Neural progenitor cell (in vitro differentiated cells): ENCODE measurements around the gene SPC24. TPM values are rescaled to one million over a fixed set of nuclear protein-coding genes. Genes with fewer than 3 reads are reported as not detected.

Source experiments
- DNase-seq: peaks from one replicate; pipeline ENCODE4 v3.0.0-alpha.2; 2016; ENCODE audit warnings: low spot score
- H2AFZ ChIP-seq: fragments of 200-600 bp; sonication (generic); replicated peaks from 2 replicates; pipeline ENCODE4 v1.6.1; 2016; ENCODE audit warnings: antibody characterized with exemption
- H3F3A ChIP-seq: fragments of 200-600 bp; sonication (generic); 2 replicates; pipeline ENCODE4 v1.6.1; 2016; ENCODE audit warnings: antibody characterized with exemption, low read depth
- H3K27ac ChIP-seq: fragments of 200-600 bp; sonication (generic); 2 replicates; pipeline ENCODE4 v1.5.1; 2016; ENCODE audit warnings: mild to moderate bottlenecking
- H3K27me3 ChIP-seq: fragments of 200-600 bp; sonication (generic); 2 replicates; pipeline ENCODE4 v1.6.1; 2016; ENCODE audit warnings: mild to moderate bottlenecking, moderate library complexity
- H3K36me3 ChIP-seq: fragments of 200-600 bp; sonication (generic); 2 replicates; pipeline ENCODE4 v1.5.1; 2016
- H3K4me1 ChIP-seq: fragments of 200-600 bp; sonication (generic); 2 replicates; pipeline ENCODE4 v1.6.1; 2016; ENCODE audit warnings: mixed run types
- H3K4me2 ChIP-seq: fragments of 200-600 bp; sonication (generic); 2 replicates; pipeline ENCODE4 v1.6.1; 2016
- H3K4me3 ChIP-seq: fragments of 200-600 bp; sonication (generic); 2 replicates; pipeline ENCODE4 v1.5.1; 2016
- H3K79me2 ChIP-seq: fragments of 200-600 bp; sonication (generic); 2 replicates; pipeline ENCODE4 v1.6.1; 2016; ENCODE audit warnings: low read depth
- H3K9ac ChIP-seq: fragments of 200-600 bp; sonication (generic); 2 replicates; pipeline ENCODE4 v1.6.1; 2016
- H3K9me3 ChIP-seq: fragments of 200-600 bp; sonication (generic); 2 replicates; pipeline ENCODE4 v1.5.1; 2016; ENCODE audit warnings: low read depth
- H4K20me1 ChIP-seq: fragments of 200-600 bp; sonication (generic); 2 replicates; pipeline ENCODE4 v1.6.1; 2016; ENCODE audit warnings: low read depth
- H3K27ac Mint-ChIP-seq: 3 replicates; pipeline ENCODE4 v1.8.0; 2021; ENCODE audit warnings: mixed read lengths
- H3K27me3 Mint-ChIP-seq: 2 replicates; pipeline ENCODE4 v1.8.0; 2022; ENCODE audit warnings: low read depth, mild to moderate bottlenecking, inconsistent platforms, moderate library complexity, mixed read lengths; ENCODE audit not compliant: insufficient read depth
- H3K36me3 Mint-ChIP-seq: 3 replicates; pipeline ENCODE4 v1.8.0; 2021; ENCODE audit warnings: mixed read lengths
- H3K4me1 Mint-ChIP-seq: 3 replicates; pipeline ENCODE4 v1.8.0; 2021; ENCODE audit warnings: mixed read lengths
- H3K4me3 Mint-ChIP-seq: 3 replicates; pipeline ENCODE4 v1.8.0; 2021; ENCODE audit warnings: mild to moderate bottlenecking, moderate library complexity, mixed read lengths
- H3K9me3 Mint-ChIP-seq: 3 replicates; pipeline ENCODE4 v1.8.0; 2020; ENCODE audit warnings: mixed read lengths
- CTCF ChIP-seq: fragments of 200-600 bp; sonication (generic); IDR thresholded peaks from 2 replicates; pipeline ENCODE4 v1.5.1; 2017; ENCODE audit warnings: antibody characterized with exemption, mild to moderate bottlenecking
- EZH2 ChIP-seq: fragments of 200-600 bp; sonication (generic); IDR thresholded peaks from 2 replicates; pipeline ENCODE4 v1.6.1; 2017; ENCODE audit warnings: antibody characterized with exemption, mild to moderate bottlenecking, moderate library complexity
- EZH2phosphoT487 ChIP-seq: fragments of 200-600 bp; sonication (generic); IDR thresholded peaks from 2 replicates; pipeline ENCODE4 v1.6.1; 2017; ENCODE audit warnings: antibody characterized with exemption
- total RNA-seq: library from RNA; depleted of rRNA; stranded (reverse); fragments of >200 nt; gene quantifications from 2 replicates; pipeline ENCODE4 v1.2.3, GENCODE V29; 2015; ENCODE audit warnings: low replicate concordance

Gene SPC24
- total RNA-seq, 1 donor from 2014 or later = 57.1 TPM

- Histone ChIP-seq H3K79me2 (no peaks in the 10 kb centered on the region), H3K27me3 (no peaks in the 10 kb centered on the region), H3K9me3 (no peaks in the 10 kb centered on the region), H3K9ac (no peak overlapping the region), H4K20me1 (no peaks in the 10 kb centered on the region), H3K27ac (no peak overlapping the region), H3K4me2 (no peak overlapping the region), H3F3A (no peaks in the 10 kb centered on the region), H2AFZ (no peak overlapping the region), H3K4me1 (no peaks in the 10 kb centered on the region), H3K36me3 (no peaks in the 10 kb centered on the region), H3K4me3 (no peak overlapping the region)
- H3K9me3 Mint-ChIP-seq = no peaks in the 10 kb centered on the region
- peaks cover 2% of the 10 kb centered on the region for H3K27me3 Mint-ChIP-seq
- H3K27ac Mint-ChIP-seq = no peak overlapping the region
- no peak overlapping the region for H3K4me3 Mint-ChIP-seq
- TF ChIP-seq EZH2phosphoT487 (no peak), CTCF (no peak), EZH2 (no peak)
- H3K4me1 Mint-ChIP-seq = no peaks in the 10 kb centered on the region
- no peak for DNase-seq
- peaks cover 8% of the 10 kb centered on the region for H3K36me3 Mint-ChIP-seq
These were observed 15.6 kb upstream of the SPC24 start for GRCh38 chr19:11171144-11171543.

GRCh38 chr19:11169896-11170678, 14.5 kb upstream of the SPC24 start:
- Histone ChIP-seq H3K79me2 (no peaks in the 10 kb centered on the region), H3F3A (peaks cover under 1% of the 10 kb centered on the region), H3K9ac (no peak overlapping the region), H3K36me3 (no peaks in the 10 kb centered on the region), H3K4me2 (no peak overlapping the region), H3K4me3 (no peak overlapping the region), H3K27ac (no peak overlapping the region), H3K4me1 (no peaks in the 10 kb centered on the region), H3K9me3 (no peaks in the 10 kb centered on the region), H4K20me1 (no peaks in the 10 kb centered on the region), H2AFZ (no peak overlapping the region), H3K27me3 (no peaks in the 10 kb centered on the region)
- Mint-ChIP-seq H3K9me3 (no peaks in the 10 kb centered on the region), H3K27ac (no peak overlapping the region), H3K36me3 (peaks cover 10% of the 10 kb centered on the region), H3K4me1 (no peaks in the 10 kb centered on the region), H3K4me3 (no peak overlapping the region), H3K27me3 (no peaks in the 10 kb centered on the region)
- TF ChIP-seq CTCF = no peak
- TF ChIP-seq EZH2phosphoT487 = no peak
- no peak for DNase-seq

- Histone ChIP-seq H4K20me1 (no peaks in the 10 kb centered on the region), H3K4me3 (no peak overlapping the region), H3K9me3 (no peaks in the 10 kb centered on the region), H3F3A (peaks cover 3% of the 10 kb centered on the region), H2AFZ (no peak overlapping the region), H3K4me1 (no peaks in the 10 kb centered on the region), H3K79me2 (no peaks in the 10 kb centered on the region), H3K9ac (no peak overlapping the region), H3K27me3 (no peaks in the 10 kb centered on the region), H3K27ac (no peak overlapping the region), H3K36me3 (no peaks in the 10 kb centered on the region), H3K4me2 (no peak overlapping the region)
- H3K27ac Mint-ChIP-seq = no peak overlapping the region
- no peak for DNase-seq
- H3K36me3 Mint-ChIP-seq = peaks cover 10% of the 10 kb centered on the region
- no peaks in the 10 kb centered on the region for H3K9me3 Mint-ChIP-seq
- no peak overlapping the region for H3K4me3 Mint-ChIP-seq
- TF ChIP-seq EZH2phosphoT487 (no peak), EZH2 (no peak), CTCF (no peak)
- H3K27me3 Mint-ChIP-seq = no peaks in the 10 kb centered on the region
- no peaks in the 10 kb centered on the region for H3K4me1 Mint-ChIP-seq
These were observed 13.0 kb upstream of the SPC24 start for GRCh38 chr19:11168568-11168967.
